ENCODE data around the gene ATP11C.
"Not testable (repeated sequence)": the region's sequence is repeated elsewhere in the genome, so short reads cannot be mapped to it uniquely, and the experiment has no call there.

The ATP11C gene

GRCh38 chrX:139936259-139936658, 3.4 kb upstream of the ATP11C start:
- no peak overlapping the region for H3K4me3 ChIP-seq (ENCODE audit: low read length)
- H3K4me1 ChIP-seq (ENCODE audit: insufficient read depth, low read length), result no peaks in the 10 kb centered on the region
- no peaks in the 10 kb centered on the region for H3K27me3 ChIP-seq (ENCODE audit: insufficient read depth, low read length)
- H3K9me3 ChIP-seq (ENCODE audit: low read length), result no peaks in the 10 kb centered on the region
- no peak overlapping the region for H2AFZ ChIP-seq (ENCODE audit: low read depth, low read length)
- no peaks in the 10 kb centered on the region for H3K36me3 ChIP-seq (ENCODE audit: insufficient read depth, low read length)

- H3K4me3 ChIP-seq (ENCODE audit: low read length), result peak overlapping the region; percentile 67
These were observed 1.1 kb upstream of the ATP11C start for GRCh38 chrX:139933904-139934303.

GRCh38 chrX:139932073-139932900, 566 bp downstream of the ATP11C start:
- Histone ChIP-seq H2AFZ (ENCODE audit: low read depth, low read length) (peak overlapping the region; percentile 81), H3K4me1 (ENCODE audit: insufficient read depth, low read length) (peaks cover 11% of the 10 kb centered on the region), H3K4me3 (ENCODE audit: low read length) (peak overlapping the region; percentile 67), H3K36me3 (ENCODE audit: insufficient read depth, low read length) (no peaks in the 10 kb centered on the region), H3K9me3 (ENCODE audit: low read length) (no peaks in the 10 kb centered on the region), H3K27me3 (ENCODE audit: insufficient read depth, low read length) (no peaks in the 10 kb centered on the region)

More at GRCh38 chrX:139933904-139934303, 1.1 kb upstream of the ATP11C start:
- no peak overlapping the region for H2AFZ ChIP-seq (ENCODE audit: low read depth, low read length)
- H3K4me1 ChIP-seq (ENCODE audit: insufficient read depth, low read length), result peaks cover 11% of the 10 kb centered on the region
- no peaks in the 10 kb centered on the region for H3K27me3 ChIP-seq (ENCODE audit: insufficient read depth, low read length)
- no peaks in the 10 kb centered on the region for H3K9me3 ChIP-seq (ENCODE audit: low read length)
- H3K36me3 ChIP-seq (ENCODE audit: insufficient read depth, low read length), result no peaks in the 10 kb centered on the region

- Histone ChIP-seq H3K27me3 (ENCODE audit: insufficient read depth, low read length) (no peaks in the 10 kb centered on the region), H3K9me3 (ENCODE audit: low read length) (no peaks in the 10 kb centered on the region), H2AFZ (ENCODE audit: low read depth, low read length) (peak overlapping the region; percentile 67), H3K36me3 (ENCODE audit: insufficient read depth, low read length) (no peaks in the 10 kb centered on the region), H3K4me1 (ENCODE audit: insufficient read depth, low read length) (peaks cover 11% of the 10 kb centered on the region), H3K4me3 (ENCODE audit: low read length) (peak overlapping the region; percentile 67)
These were observed 1.2 kb downstream of the ATP11C start for GRCh38 chrX:139931646-139932072.

GRCh38 chrX:139930916-139931645, 1.8 kb downstream of the ATP11C start:
- H3K4me1 ChIP-seq (ENCODE audit: insufficient read depth, low read length), result peaks cover 11% of the 10 kb centered on the region
- H3K9me3 ChIP-seq (ENCODE audit: low read length), result no peaks in the 10 kb centered on the region
- H3K36me3 ChIP-seq (ENCODE audit: insufficient read depth, low read length), result no peaks in the 10 kb centered on the region
- peak overlapping the region; percentile 67 for H2AFZ ChIP-seq (ENCODE audit: low read depth, low read length)
- peak overlapping the region; percentile 67 for H3K4me3 ChIP-seq (ENCODE audit: low read length)
- H3K27me3 ChIP-seq (ENCODE audit: insufficient read depth, low read length), result no peaks in the 10 kb centered on the region

- Histone ChIP-seq H2AFZ (ENCODE audit: low read depth, low read length) (no peak overlapping the region), H3K4me3 (ENCODE audit: low read length) (peak overlapping the region; percentile 67), H3K27me3 (ENCODE audit: insufficient read depth, low read length) (no peaks in the 10 kb centered on the region), H3K9me3 (ENCODE audit: low read length) (no peaks in the 10 kb centered on the region), H3K4me1 (ENCODE audit: insufficient read depth, low read length) (peaks cover 11% of the 10 kb centered on the region), H3K36me3 (ENCODE audit: insufficient read depth, low read length) (no peaks in the 10 kb centered on the region)
These were observed 2.5 kb downstream of the ATP11C start for GRCh38 chrX:139930401-139930800.

GRCh38 chrX:139929876-139930275, 3.0 kb downstream of the ATP11C start:
- Histone ChIP-seq H3K36me3 (ENCODE audit: insufficient read depth, low read length) (no peaks in the 10 kb centered on the region), H3K4me1 (ENCODE audit: insufficient read depth, low read length) (peaks cover 11% of the 10 kb centered on the region), H3K27me3 (ENCODE audit: insufficient read depth, low read length) (no peaks in the 10 kb centered on the region), H3K4me3 (ENCODE audit: low read length) (peak overlapping the region; percentile 10), H2AFZ (ENCODE audit: low read depth, low read length) (no peak overlapping the region), H3K9me3 (ENCODE audit: low read length) (no peaks in the 10 kb centered on the region)

GRCh38 chrX:139924696-139925095, 8.2 kb downstream of the ATP11C start:
- Histone ChIP-seq H2AFZ (ENCODE audit: low read depth, low read length) (no peak overlapping the region), H3K4me3 (ENCODE audit: low read length) (no peak overlapping the region), H3K36me3 (ENCODE audit: insufficient read depth, low read length) (no peaks in the 10 kb centered on the region), H3K9me3 (ENCODE audit: low read length) (no peaks in the 10 kb centered on the region), H3K27me3 (ENCODE audit: insufficient read depth, low read length) (no peaks in the 10 kb centered on the region), H3K4me1 (ENCODE audit: insufficient read depth, low read length) (peaks cover under 1% of the 10 kb centered on the region)

- H3K4me3 ChIP-seq (ENCODE audit: low read length), result no peak overlapping the region
- H2AFZ ChIP-seq (ENCODE audit: low read depth, low read length), result no peak overlapping the region
- no peaks in the 10 kb centered on the region for H3K27me3 ChIP-seq (ENCODE audit: insufficient read depth, low read length)
- H3K36me3 ChIP-seq (ENCODE audit: insufficient read depth, low read length), result no peaks in the 10 kb centered on the region
- H3K4me1 ChIP-seq (ENCODE audit: insufficient read depth, low read length), result no peaks in the 10 kb centered on the region
- no peaks in the 10 kb centered on the region for H3K9me3 ChIP-seq (ENCODE audit: low read length)
These were observed 8.7 kb downstream of the ATP11C start for GRCh38 chrX:139924069-139924695.

- H3K4me3 ChIP-seq (ENCODE audit: low read length); H2AFZ ChIP-seq (ENCODE audit: low read depth, low read length); H3K36me3 ChIP-seq (ENCODE audit: insufficient read depth, low read length); H3K27me3 ChIP-seq (ENCODE audit: insufficient read depth, low read length); H3K9me3 ChIP-seq (ENCODE audit: low read length); H3K4me1 ChIP-seq (ENCODE audit: insufficient read depth, low read length): not testable (repeated sequence)
These were observed 11.7 kb downstream of the ATP11C start for GRCh38 chrX:139921142-139921541.

- no peak overlapping the region for H3K4me3 ChIP-seq (ENCODE audit: low read length)
- no peaks in the 10 kb centered on the region for H3K36me3 ChIP-seq (ENCODE audit: insufficient read depth, low read length)
- H3K27me3 ChIP-seq (ENCODE audit: insufficient read depth, low read length), result no peaks in the 10 kb centered on the region
- no peaks in the 10 kb centered on the region for H3K9me3 ChIP-seq (ENCODE audit: low read length)
- no peak overlapping the region for H2AFZ ChIP-seq (ENCODE audit: low read depth, low read length)
- H3K4me1 ChIP-seq (ENCODE audit: insufficient read depth, low read length), result no peaks in the 10 kb centered on the region
These were observed 12.5 kb downstream of the ATP11C start for GRCh38 chrX:139920316-139920715.

- H2AFZ ChIP-seq (ENCODE audit: low read depth, low read length), result no peak overlapping the region
- no peak overlapping the region for H3K4me3 ChIP-seq (ENCODE audit: low read length)
- H3K4me1 ChIP-seq (ENCODE audit: insufficient read depth, low read length), result no peaks in the 10 kb centered on the region
- no peaks in the 10 kb centered on the region for H3K27me3 ChIP-seq (ENCODE audit: insufficient read depth, low read length)
- H3K9me3 ChIP-seq (ENCODE audit: low read length), result no peaks in the 10 kb centered on the region
- no peaks in the 10 kb centered on the region for H3K36me3 ChIP-seq (ENCODE audit: insufficient read depth, low read length)
These were observed 18.4 kb downstream of the ATP11C start for GRCh38 chrX:139914421-139914820.

- no peak overlapping the region for H3K4me3 ChIP-seq (ENCODE audit: low read length)
- no peaks in the 10 kb centered on the region for H3K9me3 ChIP-seq (ENCODE audit: low read length)
- no peaks in the 10 kb centered on the region for H3K36me3 ChIP-seq (ENCODE audit: insufficient read depth, low read length)
- H3K4me1 ChIP-seq (ENCODE audit: insufficient read depth, low read length), result no peaks in the 10 kb centered on the region
- H2AFZ ChIP-seq (ENCODE audit: low read depth, low read length), result no peak overlapping the region
- no peaks in the 10 kb centered on the region for H3K27me3 ChIP-seq (ENCODE audit: insufficient read depth, low read length)
These were observed 23.1 kb downstream of the ATP11C start for GRCh38 chrX:139909712-139910111.
